ENCODE measurements around the gene IRF5.

Gene IRF5

DNA sequence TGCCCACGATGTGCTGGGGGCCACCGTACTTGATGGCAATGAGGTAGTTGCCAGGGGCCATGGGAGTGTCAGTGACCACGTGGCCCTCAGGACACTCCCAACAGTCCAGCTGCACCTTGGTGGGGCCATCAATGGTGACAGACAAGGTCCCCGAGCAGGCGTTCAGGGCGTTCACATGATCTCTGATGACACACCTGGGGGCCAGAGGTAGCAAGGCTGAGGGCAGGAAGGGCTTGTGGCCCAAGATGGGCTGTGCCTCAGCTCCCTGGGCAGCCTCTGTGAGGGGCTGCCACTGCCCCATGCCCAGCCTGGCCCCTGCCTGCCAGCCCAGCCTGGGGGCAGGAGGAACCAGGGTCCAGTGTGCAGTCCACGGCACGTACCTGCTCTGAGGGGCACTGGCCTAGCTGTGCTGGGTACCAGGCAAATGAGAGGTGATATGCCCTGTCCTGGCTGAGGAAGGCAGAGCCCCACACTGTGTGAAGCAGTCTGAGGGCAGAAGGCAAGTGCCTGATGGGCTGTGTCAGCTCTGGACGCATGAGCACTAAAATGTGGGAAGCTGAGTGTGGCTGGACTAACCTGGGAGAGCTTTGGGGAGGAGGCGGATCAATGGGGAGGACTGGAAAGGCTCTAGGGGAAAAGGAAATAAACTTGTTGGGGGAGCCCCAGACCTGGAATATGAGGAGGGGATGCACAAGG, 23.7 kb upstream of the IRF5 start:
- H3K36me3 ChIP-seq: no peaks in the 10 kb centered on the region
- no peak overlapping the region for H3K27ac ChIP-seq
- H3K9me3 ChIP-seq: no peaks in the 10 kb centered on the region
- H3K4me3 ChIP-seq: no peak overlapping the region
- no peak overlapping the region for H3K4me2 ChIP-seq
- H4K20me1 ChIP-seq: no peaks in the 10 kb centered on the region
- TF ChIP-seq Cebpa-rat (IDR thresholded peaks at IDR 0.05): no peak
- H3K27me3 ChIP-seq: peaks cover 88% of the 10 kb centered on the region
- H3K4me1 ChIP-seq: peaks cover 38% of the 10 kb centered on the region
- no peak overlapping the region for H3K9ac ChIP-seq

GRCh38 chr7:128914566-128915151, 23.1 kb upstream of the IRF5 start:
- peaks cover 31% of the 10 kb centered on the region for H3K4me1 ChIP-seq
- no peak for TF ChIP-seq Cebpa-rat (IDR thresholded peaks at IDR 0.05)
- H4K20me1 ChIP-seq: no peaks in the 10 kb centered on the region
- H3K4me3 ChIP-seq: no peak overlapping the region
- peak overlapping the region; percentile 43; the same call in 1 of the 2 replicates for H3K4me2 ChIP-seq
- H3K9ac ChIP-seq: no peak overlapping the region
- no peaks in the 10 kb centered on the region for H3K9me3 ChIP-seq
- H3K27ac ChIP-seq: no peak overlapping the region
- no peaks in the 10 kb centered on the region for H3K36me3 ChIP-seq
- H3K27me3 ChIP-seq: peaks cover 82% of the 10 kb centered on the region

- Histone ChIP-seq H3K9me3 (no peaks in the 10 kb centered on the region), H3K36me3 (no peaks in the 10 kb centered on the region), H3K4me1 (peaks cover 28% of the 10 kb centered on the region), H4K20me1 (no peaks in the 10 kb centered on the region), H3K27me3 (peaks cover 80% of the 10 kb centered on the region), H3K4me2 (peak overlapping the region; percentile 36), H3K27ac (no peak overlapping the region), H3K4me3 (no peak overlapping the region), H3K9ac (no peak overlapping the region)
- TF ChIP-seq Cebpa-rat (IDR thresholded peaks at IDR 0.05): no peak
These were observed 22.4 kb upstream of the IRF5 start for GRCh38 chr7:128915271-128915819.

DNA sequence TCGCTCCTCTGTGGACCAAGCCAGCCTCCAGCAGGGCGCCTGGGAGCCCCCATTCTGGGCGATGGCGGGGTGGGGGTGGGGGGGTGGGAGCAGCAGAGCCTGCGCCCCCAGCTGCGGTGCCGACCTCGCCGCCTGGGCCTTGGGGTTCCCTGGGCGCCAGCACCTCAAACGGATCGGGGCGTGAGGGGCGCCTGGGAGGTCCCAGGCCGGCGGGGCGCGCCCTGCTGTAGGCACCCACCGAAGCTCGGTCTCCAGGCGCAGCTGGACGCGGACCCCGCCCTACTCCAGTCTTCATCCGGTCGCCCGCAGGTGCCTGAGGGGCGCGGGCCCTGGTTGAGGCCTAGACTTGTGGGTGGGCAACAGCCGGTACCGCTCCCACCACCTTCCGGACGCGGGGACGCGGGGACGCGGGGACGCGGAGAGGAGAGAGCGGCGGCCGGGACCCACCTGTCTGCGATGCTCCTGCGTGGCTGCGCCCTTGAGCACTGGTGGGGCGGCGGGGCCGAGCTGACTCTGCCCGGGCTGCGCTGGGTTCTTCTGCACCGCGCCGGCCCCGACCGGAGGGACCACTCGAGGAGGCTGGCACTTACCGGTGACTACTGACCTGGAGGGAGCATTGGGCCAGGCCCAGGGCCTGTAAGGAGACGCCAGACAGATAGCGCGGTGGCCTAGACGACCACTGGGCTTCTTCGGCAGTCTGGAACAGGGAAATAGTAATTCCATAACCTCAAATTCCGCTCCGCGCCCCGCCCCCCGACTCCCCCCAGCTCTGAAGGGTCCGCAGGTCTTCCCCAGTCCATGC, 21.7 kb upstream of the IRF5 start:
- no peak for TF ChIP-seq Cebpa-rat (IDR thresholded peaks at IDR 0.05)
- Histone ChIP-seq H3K4me2 (no peak overlapping the region), H3K27me3 (peaks cover 74% of the 10 kb centered on the region), H3K36me3 (no peaks in the 10 kb centered on the region), H3K4me3 (no peak overlapping the region), H4K20me1 (no peaks in the 10 kb centered on the region), H3K9ac (no peak overlapping the region), H3K9me3 (no peaks in the 10 kb centered on the region), H3K27ac (no peak overlapping the region), H3K4me1 (peaks cover 28% of the 10 kb centered on the region)

DNA sequence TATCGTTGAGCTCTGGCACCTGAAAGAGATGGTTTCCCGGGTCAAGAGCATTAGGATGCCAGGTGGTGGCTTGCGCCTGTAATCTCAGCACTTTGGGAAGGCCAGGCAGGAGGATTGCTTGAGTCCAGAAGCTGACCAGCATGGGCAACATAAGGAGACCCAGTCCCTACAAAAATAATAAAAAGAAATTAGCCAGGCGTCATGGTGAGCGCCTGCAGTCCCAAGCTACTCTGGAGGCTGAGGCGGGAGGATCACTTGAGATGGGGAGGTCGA, 21.1 kb upstream of the IRF5 start:
- H3K9ac ChIP-seq: no peak overlapping the region
- H3K4me3 ChIP-seq: no peak overlapping the region
- H3K27me3 ChIP-seq: peaks cover 68% of the 10 kb centered on the region
- peaks cover 25% of the 10 kb centered on the region for H3K4me1 ChIP-seq
- H4K20me1 ChIP-seq: no peaks in the 10 kb centered on the region
- no peak overlapping the region for H3K4me2 ChIP-seq
- no peak overlapping the region for H3K27ac ChIP-seq
- TF ChIP-seq Cebpa-rat (IDR thresholded peaks at IDR 0.05): no peak
- H3K9me3 ChIP-seq: no peaks in the 10 kb centered on the region
- H3K36me3 ChIP-seq: no peaks in the 10 kb centered on the region

GRCh38 chr7:128917122-128917521, 20.6 kb upstream of the IRF5 start:
- Histone ChIP-seq H3K4me2 (no peak overlapping the region), H3K4me1 (peaks cover 25% of the 10 kb centered on the region), H3K9ac (no peak overlapping the region), H3K9me3 (no peaks in the 10 kb centered on the region), H3K27me3 (peaks cover 63% of the 10 kb centered on the region), H3K4me3 (no peak overlapping the region), H3K36me3 (no peaks in the 10 kb centered on the region), H4K20me1 (no peaks in the 10 kb centered on the region), H3K27ac (no peak overlapping the region)
- TF ChIP-seq Cebpa-rat (IDR thresholded peaks at IDR 0.05): no peak

DNA sequence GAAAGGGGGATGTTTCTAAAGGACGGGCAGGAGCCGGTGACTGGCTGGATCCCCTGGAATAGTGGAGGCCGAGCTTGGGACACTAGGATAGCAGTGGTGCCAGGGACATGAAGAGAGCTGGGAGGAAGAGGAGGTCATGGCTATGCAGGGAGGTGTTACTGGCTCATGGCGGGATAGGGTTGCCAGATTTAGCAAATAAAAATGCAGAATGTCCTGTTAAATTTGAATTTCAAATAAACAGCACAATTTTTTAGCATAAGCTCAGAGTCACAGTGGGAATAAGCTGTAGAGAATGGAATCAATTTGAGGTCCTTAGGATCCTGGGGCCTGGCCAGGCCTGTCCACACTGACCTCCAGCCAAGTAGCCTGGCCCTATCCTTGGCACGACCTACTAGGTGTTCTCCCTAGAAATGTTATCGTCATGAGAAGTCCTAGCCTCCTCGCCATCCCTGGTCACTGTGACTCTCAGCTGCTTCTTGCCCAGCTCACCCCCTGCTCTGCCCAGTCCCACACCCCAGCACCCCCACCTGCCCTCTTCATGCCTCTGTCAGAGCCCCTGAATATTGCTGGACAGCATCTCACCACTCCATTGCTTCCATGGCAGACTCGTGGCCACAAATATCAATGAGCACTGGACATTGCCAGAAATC, 19.6 kb upstream of the IRF5 start:
- no peak for TF ChIP-seq Cebpa-rat (IDR thresholded peaks at IDR 0.05)
- Histone ChIP-seq H4K20me1 (no peaks in the 10 kb centered on the region), H3K27me3 (peaks cover 55% of the 10 kb centered on the region)

GRCh38 chr7:128919241-128919640, 18.5 kb upstream of the IRF5 start:
- Histone ChIP-seq H3K27me3 (peaks cover 46% of the 10 kb centered on the region), H3K4me1 (peaks cover 26% of the 10 kb centered on the region), H3K27ac (no peak overlapping the region), H3K9me3 (no peaks in the 10 kb centered on the region), H3K36me3 (no peaks in the 10 kb centered on the region), H3K4me2 (no peak overlapping the region), H4K20me1 (no peaks in the 10 kb centered on the region), H3K4me3 (no peak overlapping the region), H3K9ac (no peak overlapping the region)
- TF ChIP-seq Cebpa-rat (IDR thresholded peaks at IDR 0.05): no peak

More for the DNA sequence above, 19.6 kb upstream of the IRF5 start:
- no peaks in the 10 kb centered on the region for H3K36me3 ChIP-seq
- H3K4me2 ChIP-seq: no peak overlapping the region
- H3K27ac ChIP-seq: no peak overlapping the region
- H3K4me3 ChIP-seq: no peak overlapping the region
- H3K4me1 ChIP-seq: peaks cover 26% of the 10 kb centered on the region
- no peaks in the 10 kb centered on the region for H3K9me3 ChIP-seq
- no peak overlapping the region for H3K9ac ChIP-seq

- Histone ChIP-seq H3K4me2 (peak overlapping the region; percentile 33; the same call in 1 of the 2 replicates), H3K27me3 (peaks cover 37% of the 10 kb centered on the region)
These were observed 17.6 kb upstream of the IRF5 start for GRCh38 chr7:128919881-128920799.

More at GRCh38 chr7:128919881-128920799, 17.6 kb upstream of the IRF5 start:
- Histone ChIP-seq H3K27ac (no peak overlapping the region), H4K20me1 (no peaks in the 10 kb centered on the region), H3K4me3 (no peak overlapping the region), H3K9ac (no peak overlapping the region), H3K9me3 (no peaks in the 10 kb centered on the region), H3K36me3 (no peaks in the 10 kb centered on the region), H3K4me1 (peaks cover 19% of the 10 kb centered on the region)
- no peak for TF ChIP-seq Cebpa-rat (IDR thresholded peaks at IDR 0.05)
